Neural progenitor cell (in vitro differentiated cells): ENCODE results near the gene SPSB4. TPM values are rescaled to one million over a fixed set of nuclear protein-coding genes. Genes with fewer than 3 reads are reported as not detected.

Experiments
- DNase-seq: peaks from one replicate; pipeline ENCODE4 v3.0.0-alpha.2; 2016; ENCODE audit warnings: low spot score
- H2AFZ ChIP-seq: fragments of 200-600 bp; sonication (generic); replicated peaks from 2 replicates; pipeline ENCODE4 v1.6.1; 2016; ENCODE audit warnings: antibody characterized with exemption
- H3F3A ChIP-seq: fragments of 200-600 bp; sonication (generic); 2 replicates; pipeline ENCODE4 v1.6.1; 2016; ENCODE audit warnings: antibody characterized with exemption, low read depth
- H3K27ac ChIP-seq: fragments of 200-600 bp; sonication (generic); 2 replicates; pipeline ENCODE4 v1.5.1; 2016; ENCODE audit warnings: mild to moderate bottlenecking
- H3K27me3 ChIP-seq: fragments of 200-600 bp; sonication (generic); 2 replicates; pipeline ENCODE4 v1.6.1; 2016; ENCODE audit warnings: mild to moderate bottlenecking, moderate library complexity
- H3K36me3 ChIP-seq: fragments of 200-600 bp; sonication (generic); 2 replicates; pipeline ENCODE4 v1.5.1; 2016
- H3K4me1 ChIP-seq: fragments of 200-600 bp; sonication (generic); 2 replicates; pipeline ENCODE4 v1.6.1; 2016; ENCODE audit warnings: mixed run types
- H3K4me2 ChIP-seq: fragments of 200-600 bp; sonication (generic); 2 replicates; pipeline ENCODE4 v1.6.1; 2016
- H3K4me3 ChIP-seq: fragments of 200-600 bp; sonication (generic); 2 replicates; pipeline ENCODE4 v1.5.1; 2016
- H3K79me2 ChIP-seq: fragments of 200-600 bp; sonication (generic); 2 replicates; pipeline ENCODE4 v1.6.1; 2016; ENCODE audit warnings: low read depth
- H3K9ac ChIP-seq: fragments of 200-600 bp; sonication (generic); 2 replicates; pipeline ENCODE4 v1.6.1; 2016
- H3K9me3 ChIP-seq: fragments of 200-600 bp; sonication (generic); 2 replicates; pipeline ENCODE4 v1.5.1; 2016; ENCODE audit warnings: low read depth
- H4K20me1 ChIP-seq: fragments of 200-600 bp; sonication (generic); 2 replicates; pipeline ENCODE4 v1.6.1; 2016; ENCODE audit warnings: low read depth
- H3K27ac Mint-ChIP-seq: 3 replicates; pipeline ENCODE4 v1.8.0; 2021; ENCODE audit warnings: mixed read lengths
- H3K27me3 Mint-ChIP-seq: 2 replicates; pipeline ENCODE4 v1.8.0; 2022; ENCODE audit warnings: low read depth, mild to moderate bottlenecking, inconsistent platforms, moderate library complexity, mixed read lengths; ENCODE audit not compliant: insufficient read depth
- H3K36me3 Mint-ChIP-seq: 3 replicates; pipeline ENCODE4 v1.8.0; 2021; ENCODE audit warnings: mixed read lengths
- H3K4me1 Mint-ChIP-seq: 3 replicates; pipeline ENCODE4 v1.8.0; 2021; ENCODE audit warnings: mixed read lengths
- H3K4me3 Mint-ChIP-seq: 3 replicates; pipeline ENCODE4 v1.8.0; 2021; ENCODE audit warnings: mild to moderate bottlenecking, moderate library complexity, mixed read lengths
- H3K9me3 Mint-ChIP-seq: 3 replicates; pipeline ENCODE4 v1.8.0; 2020; ENCODE audit warnings: mixed read lengths
- CTCF ChIP-seq: fragments of 200-600 bp; sonication (generic); IDR thresholded peaks from 2 replicates; pipeline ENCODE4 v1.5.1; 2017; ENCODE audit warnings: antibody characterized with exemption, mild to moderate bottlenecking
- EZH2 ChIP-seq: fragments of 200-600 bp; sonication (generic); IDR thresholded peaks from 2 replicates; pipeline ENCODE4 v1.6.1; 2017; ENCODE audit warnings: antibody characterized with exemption, mild to moderate bottlenecking, moderate library complexity
- EZH2phosphoT487 ChIP-seq: fragments of 200-600 bp; sonication (generic); IDR thresholded peaks from 2 replicates; pipeline ENCODE4 v1.6.1; 2017; ENCODE audit warnings: antibody characterized with exemption
- total RNA-seq: library from RNA; depleted of rRNA; stranded (reverse); fragments of >200 nt; gene quantifications from 2 replicates; pipeline ENCODE4 v1.2.3, GENCODE V29; 2015; ENCODE audit warnings: low replicate concordance

SPSB4 gene
- total RNA-seq, 1 donor from 2014 or later = 4.9 TPM

GRCh38 chr3:141174674-141175073 lies 123.5 kb downstream of the SPSB4 start:
- Mint-ChIP-seq H3K27me3 (peaks cover 3% of the 10 kb centered on the region), H3K9me3 (peaks cover 3% of the 10 kb centered on the region), H3K4me1 (no peaks in the 10 kb centered on the region), H3K4me3 (no peak overlapping the region), H3K36me3 (peaks cover 1% of the 10 kb centered on the region), H3K27ac (no peak overlapping the region)
- DNase-seq = no peak
- Histone ChIP-seq H3K27me3 (no peaks in the 10 kb centered on the region), H2AFZ (no peak overlapping the region), H3K36me3 (no peaks in the 10 kb centered on the region), H3K4me1 (no peaks in the 10 kb centered on the region), H3K9ac (no peak overlapping the region), H4K20me1 (no peaks in the 10 kb centered on the region), H3K4me2 (no peak overlapping the region), H3K4me3 (no peak overlapping the region), H3F3A (no peaks in the 10 kb centered on the region), H3K27ac (no peak overlapping the region), H3K9me3 (no peaks in the 10 kb centered on the region), H3K79me2 (no peaks in the 10 kb centered on the region)
- TF ChIP-seq CTCF (no peak), EZH2phosphoT487 (no peak), EZH2 (no peak)

- H3K9ac ChIP-seq = no peak overlapping the region
- no peaks in the 10 kb centered on the region for H3K9me3 ChIP-seq
- H3K4me1 ChIP-seq = no peaks in the 10 kb centered on the region
- no peak overlapping the region for H3K4me3 Mint-ChIP-seq
- H3K27me3 ChIP-seq = no peaks in the 10 kb centered on the region
- TF ChIP-seq CTCF (no peak), EZH2phosphoT487 (no peak), EZH2 (no peak)
- H3K27ac Mint-ChIP-seq = no peak overlapping the region
- no peak overlapping the region for H2AFZ ChIP-seq
- H3K79me2 ChIP-seq = no peaks in the 10 kb centered on the region
- H3K4me1 Mint-ChIP-seq = no peaks in the 10 kb centered on the region
- peaks cover 1% of the 10 kb centered on the region for H3K36me3 Mint-ChIP-seq
- H3F3A ChIP-seq = no peaks in the 10 kb centered on the region
- H3K36me3 ChIP-seq = no peaks in the 10 kb centered on the region
- no peak overlapping the region for H3K4me3 ChIP-seq
- H3K27me3 Mint-ChIP-seq = peaks cover 3% of the 10 kb centered on the region
- no peak overlapping the region for H3K27ac ChIP-seq
- H4K20me1 ChIP-seq = no peaks in the 10 kb centered on the region
- DNase-seq = no peak
- peaks cover 15% of the 10 kb centered on the region for H3K9me3 Mint-ChIP-seq
- H3K4me2 ChIP-seq = no peak overlapping the region
Measured at GRCh38 chr3:141176775-141177174, 125.6 kb downstream of the SPSB4 start.

- Mint-ChIP-seq H3K9me3 (peaks cover 15% of the 10 kb centered on the region), H3K4me1 (no peaks in the 10 kb centered on the region), H3K27ac (no peak overlapping the region), H3K27me3 (peaks cover 3% of the 10 kb centered on the region), H3K4me3 (no peak overlapping the region), H3K36me3 (peaks cover 4% of the 10 kb centered on the region)
- no peaks in the 10 kb centered on the region for H4K20me1 ChIP-seq
- H3K4me3 ChIP-seq = no peak overlapping the region
- no peak overlapping the region for H3K4me2 ChIP-seq
- H3K36me3 ChIP-seq = no peaks in the 10 kb centered on the region
- DNase-seq = no peak
- no peaks in the 10 kb centered on the region for H3K4me1 ChIP-seq
- TF ChIP-seq CTCF (no peak), EZH2phosphoT487 (no peak), EZH2 (no peak)
- no peak overlapping the region for H3K9ac ChIP-seq
- no peaks in the 10 kb centered on the region for H3K27me3 ChIP-seq
- no peak overlapping the region for H3K27ac ChIP-seq
- no peaks in the 10 kb centered on the region for H3K9me3 ChIP-seq
- no peaks in the 10 kb centered on the region for H3F3A ChIP-seq
- no peaks in the 10 kb centered on the region for H3K79me2 ChIP-seq
- H2AFZ ChIP-seq = no peak overlapping the region
Measured at GRCh38 chr3:141178026-141178425, 126.9 kb downstream of the SPSB4 start.

GRCh38 chr3:141178551-141178950 lies 127.4 kb downstream of the SPSB4 start:
- no peaks in the 10 kb centered on the region for H3F3A ChIP-seq
- H3K9me3 ChIP-seq = no peaks in the 10 kb centered on the region
- H3K27ac ChIP-seq = no peak overlapping the region
- no peaks in the 10 kb centered on the region for H3K79me2 ChIP-seq
- Mint-ChIP-seq H3K36me3 (peaks cover 4% of the 10 kb centered on the region), H3K9me3 (peaks cover 15% of the 10 kb centered on the region), H3K27ac (no peak overlapping the region), H3K4me3 (no peak overlapping the region), H3K27me3 (peaks cover 3% of the 10 kb centered on the region), H3K4me1 (no peaks in the 10 kb centered on the region)
- H3K4me3 ChIP-seq = no peak overlapping the region
- H3K27me3 ChIP-seq = no peaks in the 10 kb centered on the region
- no peak overlapping the region for H3K9ac ChIP-seq
- no peaks in the 10 kb centered on the region for H4K20me1 ChIP-seq
- no peaks in the 10 kb centered on the region for H3K36me3 ChIP-seq
- H2AFZ ChIP-seq = no peak overlapping the region
- TF ChIP-seq CTCF = no peak
- TF ChIP-seq EZH2 = no peak
- no peak for TF ChIP-seq EZH2phosphoT487
- DNase-seq = no peak
- H3K4me2 ChIP-seq = no peak overlapping the region
- H3K4me1 ChIP-seq = no peaks in the 10 kb centered on the region
